B cell (primary cell): ENCODE data around the gene VPS13D. TPM values are rescaled to one million over a fixed set of nuclear protein-coding genes. Genes with fewer than 3 reads are reported as not detected.

Experiments
- ATAC-seq: fragments of 200-7000 bp; cut with Tn5 transposase; one replicate; pipeline ENCODE4 v1.10.0; 2021; ENCODE audit warnings: low read depth, mild to moderate bottlenecking, moderate number of reproducible peaks, moderate library complexity
- CTCF ChIA-PET: fragments of 350-600 bp; sonication (Branson Sonifier 250); formaldehyde crosslinking; loops from one replicate; lab custom pipeline; 2021; ENCODE audit warnings: antibody characterized with exemption, inconsistent platforms; lab: Charles Lee
- POLR2A ChIA-PET: fragments of 350-600 bp; sonication (Branson Sonifier 250); formaldehyde crosslinking; loops from one replicate; lab custom pipeline; 2021; ENCODE audit warnings: antibody characterized with exemption; lab: Charles Lee
- DNase-seq: peaks from one replicate; pipeline ENCODE4 v3.0.0; 2013
- H2AFZ ChIP-seq: 2 replicates; pipeline ENCODE4 v1.6.1; 2012; ENCODE audit warnings: mild to moderate bottlenecking, low read depth, low read length; ENCODE audit not compliant: insufficient read depth, poor library complexity, severe bottlenecking
- H3K27ac ChIP-seq, 2 donors: 1 replicate in 1 of 2; 2 replicates in 1 of 2; pipeline ENCODE4 v1.5.1; 2012 to 2013; ENCODE audit warnings: low read length in 2 of 2, mild to moderate bottlenecking in 2 of 2, moderate library complexity in 1 of 2
- H3K27me3 ChIP-seq, 4 experiments: fragments of 200-600 bp in 1 of 4; sonication (generic) in 1 of 4; replicated peaks in 1 of 4; 1 replicate in 2 of 4; 2 replicates in 2 of 4; pipeline versions ENCODE4 v1.6.1 to v1.7.0; 2013 to 2016; ENCODE audit warnings: low read length in 3 of 4, mild to moderate bottlenecking in 2 of 4, mixed read lengths in 1 of 4, moderate library complexity in 1 of 4; ENCODE audit not compliant: insufficient read depth in 4 of 4, control insufficient read depth in 3 of 4; ENCODE audit errors: control extremely low read depth in 1 of 4
- H3K36me3 ChIP-seq, 2 experiments: replicated peaks in 1 of 2; 1 replicate in 1 of 2; 2 replicates in 1 of 2; pipeline versions ENCODE4 v1.6.1 to v1.7.1; 2013; ENCODE audit warnings: low read length in 1 of 2; ENCODE audit not compliant: insufficient read depth in 2 of 2, control insufficient read depth in 1 of 2; ENCODE audit errors: control extremely low read depth in 1 of 2, extremely low read depth in 1 of 2
- H3K4me1 ChIP-seq, 2 donors: fragments of 200-600 bp in 1 of 2; sonication (generic) in 1 of 2; 1 replicate in 1 of 2; 2 replicates in 1 of 2; pipeline versions ENCODE4 v1.5.1 to v1.6.1; 2013 to 2017; ENCODE audit warnings: low read length in 2 of 2; ENCODE audit not compliant: control insufficient read depth in 2 of 2, insufficient read depth in 2 of 2
- H3K4me2 ChIP-seq: replicated peaks from 2 replicates; pipeline ENCODE3; 2012; ENCODE audit warnings: mild to moderate bottlenecking, low read depth, low read length; ENCODE audit not compliant: poor library complexity, severe bottlenecking
- H3K4me3 ChIP-seq, 5 experiments: fragments of 200-600 bp in 1 of 5; sonication (generic) in 1 of 5; 1 replicate in 3 of 5; 2 replicates in 2 of 5; pipeline versions ENCODE4 v1.5.1 to v1.7.0; 2011 to 2016; ENCODE audit warnings: low read length in 4 of 5, mild to moderate bottlenecking in 4 of 5, low read depth in 2 of 5, control low read depth in 1 of 5, moderate library complexity in 1 of 5; ENCODE audit not compliant: insufficient read depth in 1 of 5; ENCODE audit errors: control extremely low read depth in 1 of 5, extremely low read depth in 1 of 5
- H3K79me2 ChIP-seq: fragments of 200-600 bp; sonication (generic); one replicate; pipeline ENCODE4 v1.6.0; 2016; ENCODE audit warnings: low read length; ENCODE audit not compliant: control insufficient read depth, insufficient read depth
- H3K9ac ChIP-seq: fragments of 200-600 bp; sonication (generic); 2 replicates; pipeline ENCODE4 v1.6.1; 2017; ENCODE audit warnings: mild to moderate bottlenecking, low read length, moderate library complexity
- H3K9me3 ChIP-seq, 3 donors: one replicate each; pipeline versions ENCODE4 v1.6.1 to v1.7.1; 2013; ENCODE audit warnings: low read length in 2 of 3; ENCODE audit not compliant: control insufficient read depth in 2 of 3, insufficient read depth in 1 of 3; ENCODE audit errors: control extremely low read depth in 1 of 3
- H4K20me1 ChIP-seq: 2 replicates; pipeline ENCODE4 v1.6.0; 2012; ENCODE audit warnings: mild to moderate bottlenecking, low read length; ENCODE audit not compliant: insufficient read depth, control insufficient read depth, poor library complexity, severe bottlenecking
- H3K27ac Mint-ChIP-seq: one replicate; pipeline ENCODE4 v1.8.0; 2021; ENCODE audit warnings: mixed read lengths
- H3K27me3 Mint-ChIP-seq: one replicate; pipeline ENCODE4 v1.8.0; 2021; ENCODE audit warnings: mixed read lengths
- H3K4me1 Mint-ChIP-seq: one replicate; pipeline ENCODE4 v1.8.0; 2021; ENCODE audit warnings: mixed read lengths
- H3K4me3 Mint-ChIP-seq: one replicate; pipeline ENCODE4 v1.8.0; 2021; ENCODE audit warnings: mixed read lengths
- H3K9me3 Mint-ChIP-seq: one replicate; pipeline ENCODE4 v1.8.0; 2022; ENCODE audit warnings: mixed read lengths; ENCODE audit not compliant: insufficient read depth
- EZH2 ChIP-seq: IDR thresholded peaks from 2 replicates; pipeline ENCODE4 v1.6.1; 2012; ENCODE audit warnings: borderline replicate concordance, low read depth, mild to moderate bottlenecking, moderate library complexity, low read length; ENCODE audit not compliant: insufficient read depth, poor library complexity, severe bottlenecking
- WGBS: methylation state at CpG from one replicate; pipeline ENCODE4 v1.1.5; 2013; ENCODE audit warnings: missing lambda C conversion rate; ENCODE audit not compliant: insufficient coverage; 5-methylcytosine and 5-hydroxymethylcytosine counted together
- intact Hi-C: fragments of 100-400 bp; cut with micrococcal nuclease; formaldehyde crosslinking; loops from one replicate; pipeline ENCODE4 v1.10.0; 2022
- polyA plus RNA-seq: library from polyadenylated mRNA; depleted of rRNA; stranded (reverse); fragments of >200 nt; gene quantifications from 2 replicates; pipeline ENCODE4 v1.2.3, GENCODE V29; 2012
- total RNA-seq, 2 donors: library from RNA; stranded (reverse); fragments of 120-200 nt in 1 of 2; gene quantifications; 1 replicate in 1 of 2; 2 replicates in 1 of 2; pipeline versions ENCODE4 v1.2.3 to v1.2.4, GENCODE V29; 2013 to 2022
- TF ChIP-seq, protein P1 (sequence below): fragments of 200-600 bp; IDR thresholded peaks from one replicate; pipeline ENCODE4 v1.8.0; 2022; ENCODE audit warnings: antibody characterized with exemption, mild to moderate bottlenecking

Gene VPS13D
- total and polyA plus RNA-seq, 2 donors (not counting 1 experiment from before 2014, with no cell fraction given), result 29.9 to 104 TPM

DNA sequence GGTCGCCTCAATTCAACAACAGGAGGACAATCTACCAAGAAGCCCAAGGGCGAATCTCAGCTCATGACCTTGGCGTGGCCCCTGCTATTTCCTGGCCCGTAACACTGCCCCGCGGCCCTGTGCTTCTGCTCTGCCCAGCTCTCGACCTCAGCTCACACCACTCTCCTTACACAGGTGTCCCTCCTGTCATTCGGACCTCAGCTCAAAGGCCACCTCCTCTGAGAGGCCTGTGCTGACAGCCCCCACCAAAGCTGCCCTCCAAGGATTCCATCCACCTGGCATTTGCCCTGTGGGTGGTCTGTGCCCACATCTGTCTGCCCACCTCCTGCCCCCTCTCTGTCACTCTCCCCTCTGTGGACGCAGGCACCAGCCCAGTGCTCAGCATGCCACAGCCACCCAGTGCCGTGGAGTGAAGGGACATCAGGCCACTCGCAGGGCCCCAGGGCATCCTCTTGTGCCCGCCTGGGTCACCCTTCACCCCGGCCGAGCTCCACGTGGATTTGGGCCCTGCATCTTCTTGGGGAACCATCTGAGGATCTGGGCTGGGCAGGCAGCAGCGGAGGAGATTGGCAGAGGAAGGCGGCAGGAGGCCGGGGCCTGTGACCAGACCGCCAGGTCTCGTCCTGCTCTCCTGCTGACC is 317.9 kb downstream of the VPS13D start:
- CTCF ChIA-PET, result no interaction called here
- no peak overlapping the region for H3K27ac Mint-ChIP-seq
- no peak overlapping the region for H3K4me3 ChIP-seq

DNA sequence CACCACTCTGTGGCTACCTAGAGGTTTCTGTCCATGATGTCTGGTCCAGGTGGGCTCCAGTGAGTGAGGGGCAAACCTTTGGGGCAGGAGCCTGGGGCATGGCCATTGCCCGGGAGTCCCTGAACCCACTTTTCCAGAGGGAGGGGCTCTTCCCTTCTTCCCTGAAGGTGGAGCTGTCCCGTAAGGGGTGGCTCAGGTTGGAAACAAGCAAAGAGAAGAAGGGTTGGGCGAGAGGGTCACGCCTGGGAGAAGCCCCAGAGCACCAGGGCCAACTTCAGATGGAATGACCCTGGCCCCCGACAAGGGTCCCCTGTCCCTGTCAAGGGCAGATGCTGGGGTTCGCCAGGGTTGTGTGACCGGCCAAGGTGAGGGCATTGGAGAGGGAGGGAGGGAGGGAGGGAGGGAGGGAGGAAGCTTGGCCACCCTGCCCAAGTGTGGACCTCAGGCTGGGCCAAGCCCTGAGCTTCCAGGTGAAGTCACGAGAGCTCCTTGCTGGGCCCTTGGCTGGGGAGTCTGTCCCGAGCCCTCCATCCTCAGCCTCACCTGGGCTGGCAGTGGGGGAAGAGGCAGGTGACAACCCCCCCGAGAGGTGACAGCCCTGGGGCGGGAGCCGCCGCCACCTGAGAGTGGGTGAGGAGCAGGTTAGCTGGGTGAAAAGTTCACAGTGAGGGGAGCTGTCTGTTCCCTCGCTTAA is 318.6 kb downstream of the VPS13D start:
- no peak overlapping the region for H3K4me2 ChIP-seq
- H3K27ac ChIP-seq, result no peak overlapping the region
- no peaks in the 10 kb centered on the region for H3K4me1 Mint-ChIP-seq
- no peaks in the 10 kb centered on the region for H3K9me3 Mint-ChIP-seq
- DNase-seq (no peak), ATAC-seq (no peak)
- intact Hi-C loops, result no loop called here
- ChIA-PET POLR2A (no interaction called here), CTCF (no interaction called here)
- no peaks in the 10 kb centered on the region for H4K20me1 ChIP-seq
- H3K36me3 ChIP-seq, result no peaks in the 10 kb centered on the region
- 89% methylated on average over 8 of the region's 14 CpGs for WGBS
- H3K9ac ChIP-seq, result no peak overlapping the region
- TF ChIP-seq, protein P1, sequence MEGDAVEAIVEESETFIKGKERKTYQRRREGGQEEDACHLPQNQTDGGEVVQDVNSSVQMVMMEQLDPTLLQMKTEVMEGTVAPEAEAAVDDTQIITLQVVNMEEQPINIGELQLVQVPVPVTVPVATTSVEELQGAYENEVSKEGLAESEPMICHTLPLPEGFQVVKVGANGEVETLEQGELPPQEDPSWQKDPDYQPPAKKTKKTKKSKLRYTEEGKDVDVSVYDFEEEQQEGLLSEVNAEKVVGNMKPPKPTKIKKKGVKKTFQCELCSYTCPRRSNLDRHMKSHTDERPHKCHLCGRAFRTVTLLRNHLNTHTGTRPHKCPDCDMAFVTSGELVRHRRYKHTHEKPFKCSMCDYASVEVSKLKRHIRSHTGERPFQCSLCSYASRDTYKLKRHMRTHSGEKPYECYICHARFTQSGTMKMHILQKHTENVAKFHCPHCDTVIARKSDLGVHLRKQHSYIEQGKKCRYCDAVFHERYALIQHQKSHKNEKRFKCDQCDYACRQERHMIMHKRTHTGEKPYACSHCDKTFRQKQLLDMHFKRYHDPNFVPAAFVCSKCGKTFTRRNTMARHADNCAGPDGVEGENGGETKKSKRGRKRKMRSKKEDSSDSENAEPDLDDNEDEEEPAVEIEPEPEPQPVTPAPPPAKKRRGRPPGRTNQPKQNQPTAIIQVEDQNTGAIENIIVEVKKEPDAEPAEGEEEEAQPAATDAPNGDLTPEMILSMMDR, result no peak
- no peak for TF ChIP-seq EZH2
- no peak overlapping the region for H2AFZ ChIP-seq
- no peak overlapping the region for H3K27ac Mint-ChIP-seq
- H3K27me3 Mint-ChIP-seq, result peaks cover 11% of the 10 kb centered on the region
- H3K79me2 ChIP-seq, result no peaks in the 10 kb centered on the region
- H3K27me3 ChIP-seq, result no peaks in the 10 kb centered on the region
- H3K4me3 ChIP-seq, result no peak overlapping the region
- H3K4me3 Mint-ChIP-seq, result no peak overlapping the region
- H3K4me1 ChIP-seq, result no peaks in the 10 kb centered on the region
- H3K9me3 ChIP-seq, result no peaks in the 10 kb centered on the region

More for the DNA sequence above, 317.9 kb downstream of the VPS13D start:
- H2AFZ ChIP-seq, result no peak overlapping the region
- Mint-ChIP-seq H3K4me3 (no peak overlapping the region), H3K27me3 (peaks cover 11% of the 10 kb centered on the region), H3K9me3 (no peaks in the 10 kb centered on the region), H3K4me1 (no peaks in the 10 kb centered on the region)
- intact Hi-C loops, result no loop called here
- H3K9me3 ChIP-seq, result no peaks in the 10 kb centered on the region
- no peaks in the 10 kb centered on the region for H4K20me1 ChIP-seq
- H3K4me2 ChIP-seq, result no peak overlapping the region
- H3K27ac ChIP-seq, result no peak overlapping the region
- TF ChIP-seq EZH2, result no peak
- TF ChIP-seq, protein P1, result no peak
- peaks cover 0 to 2% (median 0%) of the 10 kb centered on the region in 4 experiments for H3K27me3 ChIP-seq
- H3K79me2 ChIP-seq, result no peaks in the 10 kb centered on the region
- POLR2A ChIA-PET, result no interaction called here
- no peak overlapping the region for H3K9ac ChIP-seq
- no peaks in the 10 kb centered on the region for H3K4me1 ChIP-seq
- no peak for DNase-seq
- no peaks in the 10 kb centered on the region for H3K36me3 ChIP-seq
- no peak for ATAC-seq
- 87% methylated on average over 20 of the region's 20 CpGs for whole genome bisulfite sequencing
